ENCODE data around the gene EDDM13.

DNA sequence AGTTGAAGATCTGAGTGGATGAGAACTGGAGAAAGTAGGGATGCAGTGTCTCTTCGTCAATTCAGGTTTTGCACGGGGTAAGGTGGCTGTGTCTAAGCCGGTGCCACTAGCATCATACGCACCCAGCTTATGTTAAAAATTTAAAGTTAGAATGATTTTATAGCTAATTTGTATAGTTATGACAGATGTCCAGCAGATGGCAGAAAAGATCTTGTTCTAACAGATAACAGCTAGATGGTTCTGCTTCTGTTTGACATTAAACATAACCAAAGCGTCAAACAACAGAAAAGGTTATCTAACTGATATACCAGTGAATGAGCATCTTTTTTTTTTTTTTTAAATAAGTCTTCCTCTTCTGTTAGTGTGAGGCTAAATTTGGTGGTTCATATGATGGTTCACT is 18.8 kb upstream of the EDDM13 start:
- TF ChIP-seq CTCF (conservative IDR thresholded peaks at IDR 0.05; ENCODE audit: low read length) (peak; percentile 60), EZH2phosphoT487 (IDR thresholded peaks at IDR 0.05; ENCODE audit: borderline replicate concordance) (no peak)
